22Rv1 (cell line): ENCODE data around the gene CCDC174.

ENCODE experiments used
- CTCF ChIP-seq: fragments of 450-650 bp; IDR thresholded peaks from 2 replicates; pipeline ENCODE4 v1.5.1; 2017; ENCODE audit warnings: mild to moderate bottlenecking
- ZFX ChIP-seq: fragments of 450-650 bp; IDR thresholded peaks from 2 replicates; pipeline ENCODE4 v1.6.1; 2017; ENCODE audit warnings: antibody characterized with exemption, borderline replicate concordance

GRCh38 chr3:14620512-14620911 lies 31.1 kb upstream of the CCDC174 start:
- no peak for TF ChIP-seq CTCF
- TF ChIP-seq ZFX = no peak
